ENCODE data around the gene GNAO1.

GNAO1 gene

GRCh38 chr16:56226845-56227525 is 35.7 kb downstream of the GNAO1 start:
- H3K9me3 ChIP-seq (ENCODE audit: control insufficient read depth, low read length) = no peaks in the 10 kb centered on the region

GRCh38 chr16:56227936-56228335 is 36.6 kb downstream of the GNAO1 start:
- H3K27me3 ChIP-seq (ENCODE audit: control insufficient read depth, insufficient read depth, low read length) = no peaks in the 10 kb centered on the region
- H3K9me3 ChIP-seq (ENCODE audit: control insufficient read depth, low read length) = no peaks in the 10 kb centered on the region
- no peak overlapping the region for H3K4me3 ChIP-seq (ENCODE audit: low read length)
- H3K36me3 ChIP-seq (ENCODE audit: control insufficient read depth, insufficient read depth, low read length) = no peaks in the 10 kb centered on the region
- no peaks in the 10 kb centered on the region for H3K4me1 ChIP-seq (ENCODE audit: control insufficient read depth, insufficient read depth, low read length)
- H3K9ac ChIP-seq (ENCODE audit: low read length) = no peak overlapping the region

More at GRCh38 chr16:56226845-56227525, 35.7 kb downstream of the GNAO1 start:
- Histone ChIP-seq H3K4me1 (ENCODE audit: control insufficient read depth, insufficient read depth, low read length) (no peaks in the 10 kb centered on the region), H3K4me3 (ENCODE audit: low read length) (no peak overlapping the region), H3K27me3 (ENCODE audit: control insufficient read depth, insufficient read depth, low read length) (no peaks in the 10 kb centered on the region), H3K36me3 (ENCODE audit: control insufficient read depth, insufficient read depth, low read length) (no peaks in the 10 kb centered on the region), H3K9ac (ENCODE audit: low read length) (no peak overlapping the region)

- no peak overlapping the region for H3K4me3 ChIP-seq (ENCODE audit: low read length)
- H3K4me1 ChIP-seq (ENCODE audit: control insufficient read depth, insufficient read depth, low read length) = no peaks in the 10 kb centered on the region
- no peaks in the 10 kb centered on the region for H3K9me3 ChIP-seq (ENCODE audit: control insufficient read depth, low read length)
- no peaks in the 10 kb centered on the region for H3K27me3 ChIP-seq (ENCODE audit: control insufficient read depth, insufficient read depth, low read length)
- no peaks in the 10 kb centered on the region for H3K36me3 ChIP-seq (ENCODE audit: control insufficient read depth, insufficient read depth, low read length)
- H3K9ac ChIP-seq (ENCODE audit: low read length) = no peak overlapping the region
Measured at GRCh38 chr16:56228476-56228875, 37.2 kb downstream of the GNAO1 start.

GRCh38 chr16:56233795-56234566 is 42.7 kb downstream of the GNAO1 start:
- Histone ChIP-seq H3K36me3 (ENCODE audit: control insufficient read depth, insufficient read depth, low read length) (no peaks in the 10 kb centered on the region), H3K27me3 (ENCODE audit: control insufficient read depth, insufficient read depth, low read length) (no peaks in the 10 kb centered on the region), H3K9me3 (ENCODE audit: control insufficient read depth, low read length) (no peaks in the 10 kb centered on the region), H3K9ac (ENCODE audit: low read length) (no peak overlapping the region), H3K4me1 (ENCODE audit: control insufficient read depth, insufficient read depth, low read length) (no peaks in the 10 kb centered on the region), H3K4me3 (ENCODE audit: low read length) (no peak overlapping the region)

- Histone ChIP-seq H3K4me1 (ENCODE audit: control insufficient read depth, insufficient read depth, low read length) (no peaks in the 10 kb centered on the region), H3K36me3 (ENCODE audit: control insufficient read depth, insufficient read depth, low read length) (no peaks in the 10 kb centered on the region), H3K27me3 (ENCODE audit: control insufficient read depth, insufficient read depth, low read length) (no peaks in the 10 kb centered on the region), H3K4me3 (ENCODE audit: low read length) (no peak overlapping the region), H3K9ac (ENCODE audit: low read length) (no peak overlapping the region), H3K9me3 (ENCODE audit: control insufficient read depth, low read length) (no peaks in the 10 kb centered on the region)
Measured at GRCh38 chr16:56234737-56235136, 43.4 kb downstream of the GNAO1 start.

- Histone ChIP-seq H3K9ac (ENCODE audit: low read length) (no peak overlapping the region), H3K36me3 (ENCODE audit: control insufficient read depth, insufficient read depth, low read length) (no peaks in the 10 kb centered on the region), H3K27me3 (ENCODE audit: control insufficient read depth, insufficient read depth, low read length) (no peaks in the 10 kb centered on the region), H3K4me3 (ENCODE audit: low read length) (no peak overlapping the region), H3K4me1 (ENCODE audit: control insufficient read depth, insufficient read depth, low read length) (no peaks in the 10 kb centered on the region), H3K9me3 (ENCODE audit: control insufficient read depth, low read length) (no peaks in the 10 kb centered on the region)
Measured at GRCh38 chr16:56237451-56237930, 46.2 kb downstream of the GNAO1 start.

- Histone ChIP-seq H3K4me1 (ENCODE audit: control insufficient read depth, insufficient read depth, low read length) (no peaks in the 10 kb centered on the region), H3K9ac (ENCODE audit: low read length) (no peak overlapping the region), H3K27me3 (ENCODE audit: control insufficient read depth, insufficient read depth, low read length) (no peaks in the 10 kb centered on the region), H3K9me3 (ENCODE audit: control insufficient read depth, low read length) (no peaks in the 10 kb centered on the region), H3K36me3 (ENCODE audit: control insufficient read depth, insufficient read depth, low read length) (no peaks in the 10 kb centered on the region), H3K4me3 (ENCODE audit: low read length) (no peak overlapping the region)
Measured at GRCh38 chr16:56238188-56238587, 46.9 kb downstream of the GNAO1 start.

- Histone ChIP-seq H3K4me1 (ENCODE audit: control insufficient read depth, insufficient read depth, low read length) (no peaks in the 10 kb centered on the region), H3K9me3 (ENCODE audit: control insufficient read depth, low read length) (no peaks in the 10 kb centered on the region), H3K4me3 (ENCODE audit: low read length) (no peak overlapping the region), H3K27me3 (ENCODE audit: control insufficient read depth, insufficient read depth, low read length) (no peaks in the 10 kb centered on the region), H3K9ac (ENCODE audit: low read length) (no peak overlapping the region), H3K36me3 (ENCODE audit: control insufficient read depth, insufficient read depth, low read length) (no peaks in the 10 kb centered on the region)
Measured at GRCh38 chr16:56241596-56241995, 50.3 kb downstream of the GNAO1 start.

GRCh38 chr16:56242740-56243139 is 51.5 kb downstream of the GNAO1 start:
- Histone ChIP-seq H3K4me1 (ENCODE audit: control insufficient read depth, insufficient read depth, low read length) (no peaks in the 10 kb centered on the region), H3K9ac (ENCODE audit: low read length) (no peak overlapping the region), H3K27me3 (ENCODE audit: control insufficient read depth, insufficient read depth, low read length) (no peaks in the 10 kb centered on the region), H3K36me3 (ENCODE audit: control insufficient read depth, insufficient read depth, low read length) (no peaks in the 10 kb centered on the region), H3K4me3 (ENCODE audit: low read length) (no peak overlapping the region), H3K9me3 (ENCODE audit: control insufficient read depth, low read length) (no peaks in the 10 kb centered on the region)

- no peaks in the 10 kb centered on the region for H3K27me3 ChIP-seq (ENCODE audit: control insufficient read depth, insufficient read depth, low read length)
- no peak overlapping the region for H3K4me3 ChIP-seq (ENCODE audit: low read length)
- no peaks in the 10 kb centered on the region for H3K4me1 ChIP-seq (ENCODE audit: control insufficient read depth, insufficient read depth, low read length)
- no peaks in the 10 kb centered on the region for H3K9me3 ChIP-seq (ENCODE audit: control insufficient read depth, low read length)
- H3K9ac ChIP-seq (ENCODE audit: low read length) = no peak overlapping the region
- no peaks in the 10 kb centered on the region for H3K36me3 ChIP-seq (ENCODE audit: control insufficient read depth, insufficient read depth, low read length)
Measured at GRCh38 chr16:56244612-56245011, 53.3 kb downstream of the GNAO1 start.

GRCh38 chr16:56245197-56245596 is 53.9 kb downstream of the GNAO1 start:
- no peak overlapping the region for H3K4me3 ChIP-seq (ENCODE audit: low read length)
- no peak overlapping the region for H3K9ac ChIP-seq (ENCODE audit: low read length)
- H3K36me3 ChIP-seq (ENCODE audit: control insufficient read depth, insufficient read depth, low read length) = no peaks in the 10 kb centered on the region
- no peaks in the 10 kb centered on the region for H3K27me3 ChIP-seq (ENCODE audit: control insufficient read depth, insufficient read depth, low read length)
- H3K4me1 ChIP-seq (ENCODE audit: control insufficient read depth, insufficient read depth, low read length) = no peaks in the 10 kb centered on the region
- H3K9me3 ChIP-seq (ENCODE audit: control insufficient read depth, low read length) = no peaks in the 10 kb centered on the region

- Histone ChIP-seq H3K27me3 (ENCODE audit: control insufficient read depth, insufficient read depth, low read length) (no peaks in the 10 kb centered on the region), H3K4me1 (ENCODE audit: control insufficient read depth, insufficient read depth, low read length) (no peaks in the 10 kb centered on the region), H3K9me3 (ENCODE audit: control insufficient read depth, low read length) (no peaks in the 10 kb centered on the region), H3K4me3 (ENCODE audit: low read length) (no peak overlapping the region), H3K9ac (ENCODE audit: low read length) (no peak overlapping the region), H3K36me3 (ENCODE audit: control insufficient read depth, insufficient read depth, low read length) (no peaks in the 10 kb centered on the region)
Measured at GRCh38 chr16:56246051-56246817, 54.9 kb downstream of the GNAO1 start.
